Right lobe of liver (tissue), 6 donors: ENCODE measurements around the gene GALNT1. TPM values are rescaled to one million over a fixed set of nuclear protein-coding genes. Genes with fewer than 3 reads are reported as not detected.

Experiments
- ATAC-seq, 4 donors: fragments of 200-7000 bp; cut with Tn5 transposase; one replicate each; pipeline ENCODE4 v1.9.1; 2020; ENCODE audit warnings: mild to moderate bottlenecking in 4 of 4, moderate library complexity in 4 of 4
- DNase-seq, 3 donors: peaks; one replicate each; pipeline ENCODE4 v3.0.0-alpha.2; 2020
- H3K27ac ChIP-seq, 3 donors: fragments of 200-600 bp; one replicate each; pipeline ENCODE4 v1.8.0; 2022
- H3K27me3 ChIP-seq, 2 donors: fragments of 200-600 bp; one replicate each; pipeline ENCODE4 v1.8.0; 2022
- H3K36me3 ChIP-seq, 4 donors: fragments of 200-600 bp; sonication (generic) in 1 of 4; one replicate each; pipeline versions ENCODE4 v1.5.1 to v1.8.0; 2017 to 2022; ENCODE audit warnings: control low read depth in 1 of 4
- H3K4me1 ChIP-seq, 4 donors: fragments of 200-600 bp; sonication (generic) in 1 of 4; one replicate each; pipeline versions ENCODE4 v1.5.1 to v1.8.0; 2017 to 2022; ENCODE audit warnings: control low read depth in 1 of 4
- H3K4me3 ChIP-seq, 3 donors: fragments of 200-600 bp; one replicate each; pipeline ENCODE4 v1.8.0; 2022
- H3K9me3 ChIP-seq, 4 donors: fragments of 200-600 bp; sonication (generic) in 1 of 4; one replicate each; pipeline versions ENCODE4 v1.5.1 to v1.8.0; 2017 to 2022; ENCODE audit warnings: control low read depth in 1 of 4
- POLR2A ChIP-seq: fragments of 450-650 bp; IDR thresholded peaks from one replicate; pipeline ENCODE4 v1.6.1; 2017; ENCODE audit warnings: antibody characterized with exemption, mild to moderate bottlenecking
- WGBS: methylation state at CpG from one replicate; pipeline ENCODE4 v1.1.6; 2018; ENCODE audit warnings: low coverage, low lambda C conversion rate; ENCODE audit not compliant: insufficient coverage; ENCODE audit errors: missing lambda C conversion rate; 5-methylcytosine and 5-hydroxymethylcytosine counted together
- intact Hi-C, 2 donors: fragments of 100-400 bp; cut with DNase I; formaldehyde crosslinking; loops; one replicate each; pipeline versions ENCODE4 v1.11.2 to v1.14.1; 2022
- total RNA-seq, 6 experiments: library from RNA; depleted of rRNA in 2 of 6; stranded (reverse); fragments of >200 nt in 2 of 6; fragmentation: NEBNext Ultra II Directional in 3 of 6; extraction: Animal tissue kit (Norgen Biotek cat#: 25700) in 3 of 6; gene quantifications; one replicate each; pipeline versions ENCODE4 v1.1.0 to v1.2.4, GENCODE V29; 2016 to 2023
- TF ChIP-seq, protein P1 (sequence below), 4 donors: fragments of 200-600 bp in 3 of 4; fragments of 450-650 bp in 1 of 4; IDR thresholded peaks; one replicate each; pipeline versions ENCODE4 v1.5.1 to v1.8.0; 2016 to 2022; ENCODE audit warnings: antibody characterized with exemption in 4 of 4, mild to moderate bottlenecking in 2 of 4
- donor health status: DM: no; HTN: yes; CAD: no.
- donor health status: DM: no; HTN: no; CAD: no.
- donor health status: DM: no; HTN: no; CAD: no.
- donor health status: DM: no; HTN: yes; CAD: no.
- donor health status: DM: no; HTN: yes; CAD: no.

The GALNT1 gene
- total RNA-seq, 6 experiments from 2014 or later, result 28.0 to 47.4 (median 40.4) TPM

DNA sequence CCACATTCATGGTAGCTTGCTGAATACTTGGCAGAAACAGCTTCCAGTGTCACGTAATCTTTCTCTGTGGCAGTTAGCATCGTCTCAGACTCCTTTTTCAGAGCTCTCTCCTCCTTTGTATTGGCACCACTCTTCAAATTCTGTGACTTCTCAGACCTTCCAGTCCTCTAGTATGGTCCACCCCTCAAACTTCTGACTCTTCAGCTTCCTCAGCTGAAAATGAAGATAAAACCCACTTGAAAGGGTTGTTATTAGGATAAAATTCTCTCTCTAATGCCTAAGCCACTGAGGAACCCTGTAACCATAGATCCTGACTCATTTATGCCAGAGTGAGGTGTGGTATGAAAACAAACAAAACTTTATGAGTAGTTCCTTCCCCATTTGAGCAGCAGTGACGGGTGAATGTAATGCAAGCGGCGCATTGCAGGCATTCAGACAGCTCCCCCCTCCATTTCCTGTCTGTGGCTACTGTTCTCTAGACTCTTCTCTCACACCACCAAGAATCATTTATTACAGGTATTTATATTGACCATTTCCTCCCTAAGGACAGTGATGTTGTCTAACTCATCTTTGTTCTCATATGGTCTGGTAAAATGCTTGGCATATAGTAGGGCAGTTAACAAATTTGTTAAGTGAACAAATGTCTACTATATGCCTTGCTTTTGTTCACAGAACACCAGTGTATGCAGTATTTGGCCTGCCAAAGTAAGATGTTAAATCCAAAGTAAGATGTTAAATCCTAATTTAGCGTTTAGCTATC lies 35.3 kb downstream of the GALNT1 start:
- H3K27ac ChIP-seq, result peak overlapping the region in 1 of 3 donors; percentile 18
- H3K27me3 ChIP-seq, result no peaks in the 10 kb centered on the region
- DNase-seq, result peak in 2 of 3 donors; percentile 24 to 38
- no peaks in the 10 kb centered on the region for H3K9me3 ChIP-seq
- no peaks in the 10 kb centered on the region for H3K36me3 ChIP-seq
- 46% methylated on average over 4 of the region's 6 CpGs for WGBS
- peaks cover 0 to 4% (median 0%) of the 10 kb centered on the region in 4 donors for H3K4me1 ChIP-seq
- TF ChIP-seq, protein P1, sequence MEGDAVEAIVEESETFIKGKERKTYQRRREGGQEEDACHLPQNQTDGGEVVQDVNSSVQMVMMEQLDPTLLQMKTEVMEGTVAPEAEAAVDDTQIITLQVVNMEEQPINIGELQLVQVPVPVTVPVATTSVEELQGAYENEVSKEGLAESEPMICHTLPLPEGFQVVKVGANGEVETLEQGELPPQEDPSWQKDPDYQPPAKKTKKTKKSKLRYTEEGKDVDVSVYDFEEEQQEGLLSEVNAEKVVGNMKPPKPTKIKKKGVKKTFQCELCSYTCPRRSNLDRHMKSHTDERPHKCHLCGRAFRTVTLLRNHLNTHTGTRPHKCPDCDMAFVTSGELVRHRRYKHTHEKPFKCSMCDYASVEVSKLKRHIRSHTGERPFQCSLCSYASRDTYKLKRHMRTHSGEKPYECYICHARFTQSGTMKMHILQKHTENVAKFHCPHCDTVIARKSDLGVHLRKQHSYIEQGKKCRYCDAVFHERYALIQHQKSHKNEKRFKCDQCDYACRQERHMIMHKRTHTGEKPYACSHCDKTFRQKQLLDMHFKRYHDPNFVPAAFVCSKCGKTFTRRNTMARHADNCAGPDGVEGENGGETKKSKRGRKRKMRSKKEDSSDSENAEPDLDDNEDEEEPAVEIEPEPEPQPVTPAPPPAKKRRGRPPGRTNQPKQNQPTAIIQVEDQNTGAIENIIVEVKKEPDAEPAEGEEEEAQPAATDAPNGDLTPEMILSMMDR (IDR thresholded peaks at IDR 0.05), result no peak
- no peak for TF ChIP-seq POLR2A
- intact Hi-C loops, result no loop called here
- no peak overlapping the region for H3K4me3 ChIP-seq
- ATAC-seq, result peak; percentile 64 to 85 (median 74)

DNA sequence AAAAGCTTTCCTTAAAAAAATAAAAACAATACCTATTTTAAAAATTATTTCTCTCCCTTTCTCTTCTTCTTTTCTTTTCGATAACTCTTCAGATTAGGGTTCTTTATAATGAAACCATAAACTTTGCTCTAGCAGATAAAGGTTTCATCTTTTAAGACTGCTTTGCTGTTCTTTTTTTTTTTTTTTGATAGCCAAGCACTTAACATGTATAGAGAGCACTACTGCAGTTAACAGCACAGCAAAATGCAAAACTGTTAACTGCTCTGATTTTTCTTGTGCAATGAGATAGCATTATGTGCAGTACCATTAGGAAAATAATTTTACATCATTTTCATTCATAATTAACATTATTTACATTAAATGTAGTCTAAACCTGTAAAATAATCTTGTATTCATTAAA lies 36.3 kb downstream of the GALNT1 start:
- no peak for TF ChIP-seq POLR2A
- TF ChIP-seq, protein P1 (IDR thresholded peaks at IDR 0.05), result no peak
- Histone ChIP-seq H3K27ac (no peak overlapping the region), H3K27me3 (no peaks in the 10 kb centered on the region), H3K4me3 (no peak overlapping the region), H3K9me3 (no peaks in the 10 kb centered on the region), H3K4me1 (peaks cover 0 to 4% (median 0%) of the 10 kb centered on the region in 4 donors), H3K36me3 (no peaks in the 10 kb centered on the region)
- WGBS, result 60% methylated on average over 1 of the region's 1 CpG
- intact Hi-C loops, result no loop called here
- no peak for DNase-seq
- no peak for ATAC-seq

DNA sequence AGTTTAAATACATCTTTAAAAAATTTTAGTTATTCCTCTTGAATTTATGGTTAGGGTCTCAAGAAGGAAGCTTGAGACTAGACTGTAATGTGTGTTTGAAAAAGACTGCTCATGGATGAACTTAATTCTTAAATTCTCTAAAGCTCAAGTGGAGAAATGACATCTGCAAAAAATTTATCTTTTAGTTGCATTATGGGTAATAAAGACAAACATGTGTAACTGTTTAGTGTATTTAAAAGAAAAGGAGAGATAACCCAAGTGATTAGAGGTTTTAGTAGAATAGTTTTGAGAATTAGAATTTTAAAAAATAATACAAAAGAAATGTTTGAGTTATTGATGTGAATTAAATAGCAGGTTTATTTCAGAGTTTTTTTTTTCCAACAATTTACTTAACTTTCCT lies 36.7 kb downstream of the GALNT1 start:
- intact Hi-C loops, result no loop called here
- H3K27ac ChIP-seq, result no peak overlapping the region
- H3K4me3 ChIP-seq, result no peak overlapping the region
- H3K36me3 ChIP-seq, result no peaks in the 10 kb centered on the region
- ATAC-seq (no peak), DNase-seq (no peak)
- TF ChIP-seq, protein P1 (IDR thresholded peaks at IDR 0.05), result no peak
- no peak for TF ChIP-seq POLR2A
- no peaks in the 10 kb centered on the region for H3K9me3 ChIP-seq
- H3K27me3 ChIP-seq, result no peaks in the 10 kb centered on the region
- H3K4me1 ChIP-seq, result peaks cover 0 to 4% (median 0%) of the 10 kb centered on the region in 4 donors

DNA sequence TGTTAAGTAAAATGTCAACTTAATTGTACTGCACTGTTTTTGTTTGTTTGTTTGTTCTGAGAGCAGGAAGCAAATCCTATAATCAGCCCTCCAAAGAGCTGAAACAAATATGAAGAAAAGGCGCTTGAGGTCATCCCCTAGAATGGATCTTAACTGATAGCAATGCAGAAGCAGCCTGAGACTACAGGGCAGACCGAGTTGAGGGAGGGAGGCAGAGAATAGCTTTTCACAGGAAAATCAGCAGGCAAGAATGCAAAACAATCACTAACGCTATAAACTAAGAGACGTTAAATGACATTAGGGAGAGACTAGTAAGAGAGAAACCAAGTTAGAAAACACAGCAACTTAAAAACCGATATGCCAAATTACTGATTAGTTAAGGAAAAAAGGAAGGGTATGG lies 37.2 kb downstream of the GALNT1 start:
- H3K36me3 ChIP-seq, result no peaks in the 10 kb centered on the region
- H3K4me1 ChIP-seq, result peaks cover 0 to 4% (median 0%) of the 10 kb centered on the region in 4 donors
- ATAC-seq (no peak), DNase-seq (no peak)
- 62% methylated on average over 5 of the region's 5 CpGs for WGBS
- intact Hi-C loops, result no loop called here
- H3K4me3 ChIP-seq, result no peak overlapping the region
- H3K27me3 ChIP-seq, result no peaks in the 10 kb centered on the region
- no peak overlapping the region for H3K27ac ChIP-seq
- H3K9me3 ChIP-seq, result no peaks in the 10 kb centered on the region
- TF ChIP-seq, protein P1 (IDR thresholded peaks at IDR 0.05), result no peak
- no peak for TF ChIP-seq POLR2A
